HEK293 (cell line): ENCODE data around the gene DDIT4.
A peak's percentile ranks its signal among the peaks of the same experiment; 100 is the strongest.

ENCODE experiments used
- CTCF ChIA-PET: fragments of 350-600 bp; formaldehyde crosslinking; extraction: SDS; loops from one replicate; lab custom pipeline; 2021; ENCODE audit warnings: antibody characterized with exemption; lab: Yijun Ruan, JAX
- POLR2A ChIA-PET: fragments of 300-600 bp; formaldehyde crosslinking; extraction: SDS; loops from one replicate; lab custom pipeline; 2020; ENCODE audit warnings: antibody characterized with exemption, inconsistent platforms; lab: Yijun Ruan, JAX
- H3K27ac ChIP-seq: fragments of 200-500 bp; sonication (Bioruptor generic); 2 replicates; pipeline ENCODE4 v1.5.1; 2014; ENCODE audit warnings: low read depth, low read length, control low read depth, inconsistent platforms; ENCODE audit errors: extremely low read depth
- H3K36me3 ChIP-seq, 2 experiments: fragments of 200-500 bp in 1 of 2; sonication (Bioruptor generic) in 1 of 2; 1 replicate in 1 of 2; 2 replicates in 1 of 2; pipeline ENCODE4 v1.5.1; 2014 to 2017; ENCODE audit warnings: inconsistent platforms in 2 of 2, low read length in 2 of 2; ENCODE audit not compliant: control insufficient read depth in 2 of 2, insufficient read depth in 1 of 2
- H3K4me1 ChIP-seq: fragments of 200-500 bp; sonication (Bioruptor generic); 2 replicates; pipeline ENCODE4 v1.5.1; 2014; ENCODE audit warnings: mild to moderate bottlenecking, low read length, inconsistent platforms; ENCODE audit not compliant: control insufficient read depth, insufficient read depth
- H3K4me3 ChIP-seq: 2 replicates; pipeline ENCODE4 v1.5.1; 2011; ENCODE audit warnings: low read depth, mild to moderate bottlenecking, control low read depth, low read length, moderate library complexity
- H3K9me3 ChIP-seq: fragments of 200-500 bp; sonication (Bioruptor generic); 2 replicates; pipeline ENCODE4 v1.5.1; 2014; ENCODE audit warnings: low read depth, low read length, inconsistent platforms; ENCODE audit not compliant: control insufficient read depth, insufficient read depth
- KLF1 ChIP-seq: fragments of 450-650 bp; formaldehyde crosslinking; IDR thresholded peaks from 2 replicates; pipeline ENCODE4 v1.5.1; 2016; ENCODE audit warnings: missing biosample characterization, missing genetic modification characterization
- KLF8 ChIP-seq: fragments of 450-650 bp; formaldehyde crosslinking; IDR thresholded peaks from 2 replicates; pipeline ENCODE4 v1.5.1; 2016; ENCODE audit warnings: missing biosample characterization, missing genetic modification characterization
- MZF1 ChIP-seq: fragments of 450-650 bp; formaldehyde crosslinking; IDR thresholded peaks from 2 replicates; pipeline ENCODE4 v1.5.1; 2017; ENCODE audit warnings: missing biosample characterization, missing genetic modification characterization, borderline replicate concordance
- OVOL3 ChIP-seq: fragments of 450-650 bp; formaldehyde crosslinking; IDR thresholded peaks from 2 replicates; pipeline ENCODE4 v1.5.1; 2016; ENCODE audit warnings: missing biosample characterization, missing genetic modification characterization
- PATZ1 ChIP-seq: fragments of 450-650 bp; formaldehyde crosslinking; IDR thresholded peaks from 2 replicates; pipeline ENCODE4 v1.5.1; 2016; ENCODE audit warnings: missing biosample characterization, missing genetic modification characterization
- PRDM1 ChIP-seq: fragments of 450-650 bp; formaldehyde crosslinking; IDR thresholded peaks from 2 replicates; pipeline ENCODE4; 2016; ENCODE audit warnings: missing biosample characterization, missing genetic modification characterization
- ZBTB17 ChIP-seq: fragments of 450-650 bp; formaldehyde crosslinking; IDR thresholded peaks from 2 replicates; pipeline ENCODE4 v1.5.1; 2016; ENCODE audit warnings: missing biosample characterization, missing genetic modification characterization
- ZBTB26 ChIP-seq: fragments of 450-650 bp; formaldehyde crosslinking; optimal IDR thresholded peaks from 2 replicates; pipeline ENCODE3; 2016; ENCODE audit warnings: missing biosample characterization, mild to moderate bottlenecking, missing genetic modification characterization
- ZBTB8A ChIP-seq: fragments of 450-650 bp; formaldehyde crosslinking; IDR thresholded peaks from 2 replicates; pipeline ENCODE4 v1.5.1; 2016; ENCODE audit warnings: missing biosample characterization, missing genetic modification characterization
- ZFP37 ChIP-seq: fragments of 450-650 bp; formaldehyde crosslinking; IDR thresholded peaks from 2 replicates; pipeline ENCODE4 v1.5.1; 2016; ENCODE audit warnings: missing biosample characterization, missing genetic modification characterization
- ZNF114 ChIP-seq: fragments of 450-650 bp; formaldehyde crosslinking; IDR thresholded peaks from 2 replicates; pipeline ENCODE4 v1.5.0; 2017; ENCODE audit warnings: missing biosample characterization, missing genetic modification characterization
- ZNF121 ChIP-seq: fragments of 450-650 bp; formaldehyde crosslinking; IDR thresholded peaks from 2 replicates; pipeline ENCODE4 v1.5.1; 2016; ENCODE audit warnings: missing biosample characterization, missing genetic modification characterization
- ZNF311 ChIP-seq: fragments of 450-650 bp; formaldehyde crosslinking; IDR thresholded peaks from 2 replicates; pipeline ENCODE4 v1.5.1; 2017; ENCODE audit warnings: missing biosample characterization, missing genetic modification characterization, borderline replicate concordance
- ZNF37A ChIP-seq: fragments of 450-650 bp; IDR thresholded peaks from 2 replicates; pipeline ENCODE4 v1.5.1; 2018; ENCODE audit warnings: missing biosample characterization, missing genetic modification characterization
- ZNF394 ChIP-seq: fragments of 450-650 bp; formaldehyde crosslinking; IDR thresholded peaks from 2 replicates; pipeline ENCODE4 v1.5.1; 2016; ENCODE audit warnings: missing biosample characterization, missing genetic modification characterization, mild to moderate bottlenecking, moderate library complexity, borderline replicate concordance
- ZNF426 ChIP-seq: fragments of 450-650 bp; formaldehyde crosslinking; IDR thresholded peaks from 2 replicates; pipeline ENCODE4 v1.5.1; 2017; ENCODE audit warnings: missing biosample characterization, missing genetic modification characterization, mild to moderate bottlenecking, inconsistent platforms, moderate library complexity
- ZNF449 ChIP-seq: fragments of 450-650 bp; formaldehyde crosslinking; IDR thresholded peaks from 2 replicates; pipeline ENCODE4 v1.5.1; 2017; ENCODE audit warnings: missing biosample characterization, mild to moderate bottlenecking, missing genetic modification characterization, moderate library complexity
- ZNF514 ChIP-seq: fragments of 450-650 bp; formaldehyde crosslinking; IDR thresholded peaks from 2 replicates; pipeline ENCODE4 v1.5.1; 2016; ENCODE audit warnings: missing biosample characterization, missing genetic modification characterization
- ZNF580 ChIP-seq: fragments of 450-650 bp; formaldehyde crosslinking; IDR thresholded peaks from 2 replicates; pipeline ENCODE4 v1.5.1; 2016; ENCODE audit warnings: missing biosample characterization, missing genetic modification characterization
- ZNF639 ChIP-seq: fragments of 450-650 bp; formaldehyde crosslinking; IDR thresholded peaks from 2 replicates; pipeline ENCODE4 v1.5.1; 2016; ENCODE audit warnings: missing biosample characterization, missing genetic modification characterization
- ZNF707 ChIP-seq: fragments of 450-650 bp; formaldehyde crosslinking; IDR thresholded peaks from 2 replicates; pipeline ENCODE4 v1.5.1; 2016; ENCODE audit warnings: missing biosample characterization, missing genetic modification characterization
- ZNF792 ChIP-seq: fragments of 450-650 bp; formaldehyde crosslinking; IDR thresholded peaks from 2 replicates; pipeline ENCODE4 v1.5.1; 2016; ENCODE audit warnings: missing biosample characterization, missing genetic modification characterization
- ZNF830 ChIP-seq: fragments of 450-650 bp; IDR thresholded peaks from 2 replicates; pipeline ENCODE4 v1.5.0; 2018; ENCODE audit warnings: missing biosample characterization, missing genetic modification characterization, low read depth, mild to moderate bottlenecking, moderate library complexity

The DDIT4 gene

GRCh38 chr10:72264536-72264935, 9.2 kb upstream of the DDIT4 start:
- no peak overlapping the region for H3K4me3 ChIP-seq
- ChIA-PET POLR2A (interaction anchor here (1.0 to 2.3 kb wide), 3 partner anchors 10 to 68 kb away, joined by 3 to 26 read pairs (median 3); partner anchors contain the start of gene DDIT4), CTCF (interaction anchor here (0.6 to 1.8 kb wide), 3 partner anchors 10 to 36 kb away, joined by 3 to 7 read pairs (median 3); partner anchors contain the start of gene DDIT4)
- H3K36me3 ChIP-seq: no peaks in the 10 kb centered on the region
- no peaks in the 10 kb centered on the region for H3K9me3 ChIP-seq
- H3K4me1 ChIP-seq: peaks cover 19% of the 10 kb centered on the region
- no peak overlapping the region for H3K27ac ChIP-seq
- TF ChIP-seq ZNF449 (tag by site-specific recombination) (0 out of 2 replicates have a peak, but pooled peaks have one; percentile 30), ZNF426 (tag by site-specific recombination) (no peak)

GRCh38 chr10:72265508-72265907, 8.2 kb upstream of the DDIT4 start:
- Histone ChIP-seq H3K27ac (no peak overlapping the region; the same call in 1 of the 2 replicates), H3K9me3 (no peaks in the 10 kb centered on the region), H3K36me3 (no peaks in the 10 kb centered on the region), H3K4me1 (peaks cover 11% of the 10 kb centered on the region; the same call in 1 of the 2 replicates), H3K4me3 (no peak overlapping the region)
- TF ChIP-seq ZBTB17: peak; percentile 64
- 0 out of 2 replicates have a peak, but pooled peaks have one; percentile 31 for TF ChIP-seq PRDM1 (tag by site-specific recombination)
- TF ChIP-seq ZNF792 (tag by site-specific recombination): no peak
- no peak for TF ChIP-seq ZNF394 (tag by site-specific recombination)
- TF ChIP-seq ZNF114 (tag by site-specific recombination): no peak
- ChIA-PET CTCF (interaction anchor here (0.8 to 1.1 kb wide), 2 partner anchors 9 to 139 kb away, joined by 3 to 7 read pairs; no protein-coding TSS in a partner anchor), POLR2A (interaction anchor here (0.7 to 1.0 kb wide), 2 partner anchors 9 to 13 kb away, joined by 3 read pairs; partner anchors contain the start of gene DDIT4)

- H3K9me3 ChIP-seq: no peaks in the 10 kb centered on the region
- no peak overlapping the region; the same call in 1 of the 2 replicates for H3K27ac ChIP-seq
- H3K4me3 ChIP-seq: no peak overlapping the region
- H3K36me3 ChIP-seq: no peaks in the 10 kb centered on the region
- ChIA-PET CTCF (interaction anchor here (0.5 to 1.1 kb wide), 4 partner anchors 9 to 218 kb away, joined by 3 to 7 read pairs (median 4); no protein-coding TSS in a partner anchor), POLR2A (interaction anchor here (0.5 to 1.0 kb wide), 3 partner anchors 8 to 35 kb away, joined by 3 read pairs; partner anchors contain the start of gene DDIT4)
- H3K4me1 ChIP-seq: peaks cover 10% of the 10 kb centered on the region; the same call in 1 of the 2 replicates
- TF ChIP-seq MZF1 (tag by site-specific recombination): no peak
- TF ChIP-seq OVOL3 (tag by site-specific recombination): no peak
- no peak for TF ChIP-seq ZNF830 (tag by site-specific recombination)
- TF ChIP-seq ZBTB8A (tag by site-specific recombination): no peak
- TF ChIP-seq PATZ1 (tag by site-specific recombination): 0 out of 2 replicates have a peak, but pooled peaks have one; percentile 16
- TF ChIP-seq ZNF580 (tag by site-specific recombination): peak; percentile 84
- TF ChIP-seq KLF1 (tag by site-specific recombination): no peak
- no peak for TF ChIP-seq ZNF514
- no peak for TF ChIP-seq ZFP37 (tag by site-specific recombination)
- no peak for TF ChIP-seq KLF8
- no peak for TF ChIP-seq ZNF37A
- no peak for TF ChIP-seq ZNF311 (tag by site-specific recombination)
- TF ChIP-seq ZNF394 (tag by site-specific recombination): no peak
- no peak for TF ChIP-seq ZBTB26 (tag by site-specific recombination)
- TF ChIP-seq ZNF639: no peak
- TF ChIP-seq ZNF121 (tag by site-specific recombination): peak; percentile 72; the same call in 1 of the 2 replicates
- TF ChIP-seq ZNF707: no peak
Measured at GRCh38 chr10:72265990-72266865, 7.5 kb upstream of the DDIT4 start.
